Activated CD4-positive, alpha-beta T cell treated with anti-CD3 and anti-CD28 coated beads for 1 hour (primary cell): ENCODE data around the gene CD3D.
"Not testable (repeated sequence)": the region's sequence is repeated elsewhere in the genome, so short reads cannot be mapped to it uniquely, and the experiment has no call there.

Experiments
- DNase-seq: peaks from one replicate; pipeline ENCODE4 v3.0.0-alpha.2; 2020

The CD3D gene

DNA sequence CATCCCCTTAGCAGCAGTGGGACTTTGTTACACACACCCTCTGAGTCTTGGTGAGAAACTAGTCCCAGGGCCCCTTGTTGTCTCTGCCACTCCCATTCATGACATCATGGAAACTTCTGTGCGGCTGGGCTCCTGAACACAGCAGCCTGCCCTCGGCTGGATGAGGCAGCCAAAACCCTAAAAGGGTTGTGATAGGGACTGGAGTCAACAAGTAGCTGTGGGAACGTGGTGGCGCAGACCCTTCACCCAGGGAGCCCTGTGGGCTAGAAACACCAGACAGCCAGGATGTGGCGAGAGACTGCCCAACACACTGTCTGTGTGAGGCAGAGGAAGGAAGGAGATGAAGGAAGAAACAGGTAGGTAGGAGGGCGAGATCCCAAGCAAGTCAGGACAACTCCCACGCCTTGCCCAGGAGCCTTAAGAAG is 3.9 kb downstream of the CD3D start:
- peak; percentile 85 for DNase-seq

DNA sequence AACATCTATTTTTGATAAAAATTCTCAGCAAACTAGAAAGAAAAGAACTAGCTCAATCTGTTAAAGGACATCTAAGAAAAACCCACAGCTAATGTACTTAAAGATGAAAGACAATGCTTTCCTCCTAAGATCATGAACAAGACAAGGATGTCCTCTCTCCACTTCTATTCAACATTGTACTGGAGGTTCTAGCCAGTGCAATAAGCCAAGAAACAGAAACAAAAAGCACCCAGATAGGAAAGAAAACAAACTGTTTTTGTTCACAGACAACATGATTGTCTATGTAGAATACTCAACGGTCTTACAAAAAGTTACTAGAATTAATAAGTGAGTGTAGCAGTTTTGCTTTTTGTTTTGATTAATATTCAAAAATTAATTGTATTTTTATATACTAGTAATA is 7.8 kb downstream of the CD3D start:
- no peak for DNase-seq

DNA sequence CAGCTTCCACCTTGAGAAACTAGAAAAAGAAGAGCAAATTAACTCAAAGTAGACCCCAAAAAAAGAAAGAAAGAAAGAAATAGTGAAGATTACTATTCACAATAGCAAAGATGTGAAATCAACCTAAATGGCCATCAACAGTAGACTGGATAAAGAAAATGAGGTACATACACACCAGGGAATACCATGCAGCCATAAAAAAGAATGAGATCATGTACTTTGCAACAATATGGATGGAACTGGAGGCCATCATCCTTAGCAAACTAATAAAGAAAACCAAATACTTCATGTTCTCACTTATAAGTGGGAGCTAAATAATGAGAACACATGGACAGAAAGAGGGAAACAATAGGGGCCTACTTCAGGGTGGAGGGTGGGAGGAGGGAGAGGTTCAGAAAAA is 13.8 kb downstream of the CD3D start:
- DNase-seq: no peak

GRCh38 chr11:118325283-118325682 is 17.2 kb downstream of the CD3D start:
- no peak for DNase-seq

- DNase-seq: no peak
These were observed 19.8 kb downstream of the CD3D start for GRCh38 chr11:118322721-118323120.

GRCh38 chr11:118321386-118322082 is 21.0 kb downstream of the CD3D start:
- DNase-seq: no peak

DNA sequence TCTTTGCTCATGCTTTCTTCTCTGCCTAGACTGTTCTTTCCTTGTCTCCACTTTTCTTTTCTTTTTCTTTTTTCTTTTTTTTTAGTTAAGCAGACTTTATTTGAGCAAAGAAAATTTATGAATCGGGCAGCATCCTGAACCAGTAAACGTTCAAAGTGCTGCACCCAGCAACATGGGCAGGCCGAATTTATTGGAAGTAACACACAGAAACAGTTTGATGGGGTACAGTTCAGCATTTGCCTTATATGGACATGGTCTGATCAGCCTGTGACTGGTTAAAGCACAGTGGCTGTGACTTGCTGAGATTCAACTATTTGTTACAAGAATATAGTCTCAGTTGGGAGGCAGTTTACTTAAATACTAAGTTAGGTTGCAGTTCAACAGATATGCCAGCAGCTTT is 22.0 kb downstream of the CD3D start:
- no peak for DNase-seq

GRCh38 chr11:118319337-118319707 is 23.2 kb downstream of the CD3D start:
- DNase-seq: no peak

- DNase-seq: no peak
These were observed 23.7 kb downstream of the CD3D start for GRCh38 chr11:118318581-118319336.

- no peak for DNase-seq
These were observed 24.4 kb downstream of the CD3D start for GRCh38 chr11:118318124-118318523.

DNA sequence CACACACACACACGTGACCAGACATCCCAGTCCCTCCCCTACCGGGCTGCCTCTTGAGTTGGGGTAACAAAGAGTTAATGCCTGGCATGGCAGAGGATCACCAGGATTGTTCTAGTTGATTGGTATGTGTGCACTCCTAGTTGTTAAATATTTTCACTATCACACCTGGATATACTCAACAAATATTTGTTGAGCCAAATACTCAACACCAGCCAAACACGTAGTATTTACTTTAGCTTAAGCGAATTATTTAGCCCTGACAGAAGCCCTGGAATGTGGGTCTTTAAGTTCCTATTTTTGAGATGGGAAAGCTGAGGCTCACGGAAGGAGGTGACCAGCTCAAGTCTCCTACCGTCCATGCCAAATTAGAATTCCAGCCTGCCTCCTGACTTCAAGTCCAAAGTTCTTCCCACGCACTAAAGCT is 27.5 kb downstream of the CD3D start:
- no peak for DNase-seq

DNA sequence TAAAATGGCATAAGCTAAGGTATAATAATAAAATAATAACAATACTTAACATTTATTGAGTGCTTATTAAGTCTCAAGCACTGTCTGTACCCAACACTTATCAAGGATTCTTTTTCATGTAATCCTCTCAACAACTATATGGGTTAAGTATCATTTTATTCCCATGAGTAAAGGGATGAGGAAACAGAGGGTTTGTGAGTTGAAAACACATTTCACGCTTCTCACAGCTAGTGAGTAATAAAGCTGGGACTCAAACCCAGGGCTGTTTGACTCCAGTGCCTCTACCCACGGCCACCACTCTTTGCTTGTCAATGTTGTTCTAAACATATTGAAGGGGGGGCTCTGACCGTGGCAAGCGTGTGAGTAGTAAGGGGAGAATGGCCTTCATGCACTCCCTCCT is 29.3 kb downstream of the CD3D start:
- no peak for DNase-seq

DNA sequence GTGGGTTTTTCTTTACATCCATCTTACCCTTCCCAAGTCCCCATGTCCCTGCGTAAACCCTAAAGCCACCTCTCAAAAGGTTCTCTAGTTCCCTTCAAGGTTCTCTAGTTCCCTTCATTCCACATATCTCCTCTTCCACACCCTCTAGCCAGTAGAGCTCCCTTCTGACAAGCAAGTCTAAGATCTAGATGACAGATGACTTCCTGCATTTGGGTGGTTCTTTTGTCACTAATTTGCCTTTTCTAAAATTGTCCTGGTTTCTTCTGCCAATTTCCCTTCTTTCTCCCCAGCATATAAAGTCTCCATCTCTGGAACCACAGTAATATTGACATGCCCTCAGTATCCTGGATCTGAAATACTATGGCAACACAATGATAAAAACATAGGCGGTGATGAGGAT is 30.2 kb downstream of the CD3D start:
- DNase-seq: no peak

- no peak for DNase-seq
These were observed 31.0 kb downstream of the CD3D start for GRCh38 chr11:118311518-118311917.

GRCh38 chr11:118310781-118311485 is 31.6 kb downstream of the CD3D start:
- no peak for DNase-seq

- DNase-seq: no peak
These were observed 32.2 kb downstream of the CD3D start for GRCh38 chr11:118310271-118310670.

DNA sequence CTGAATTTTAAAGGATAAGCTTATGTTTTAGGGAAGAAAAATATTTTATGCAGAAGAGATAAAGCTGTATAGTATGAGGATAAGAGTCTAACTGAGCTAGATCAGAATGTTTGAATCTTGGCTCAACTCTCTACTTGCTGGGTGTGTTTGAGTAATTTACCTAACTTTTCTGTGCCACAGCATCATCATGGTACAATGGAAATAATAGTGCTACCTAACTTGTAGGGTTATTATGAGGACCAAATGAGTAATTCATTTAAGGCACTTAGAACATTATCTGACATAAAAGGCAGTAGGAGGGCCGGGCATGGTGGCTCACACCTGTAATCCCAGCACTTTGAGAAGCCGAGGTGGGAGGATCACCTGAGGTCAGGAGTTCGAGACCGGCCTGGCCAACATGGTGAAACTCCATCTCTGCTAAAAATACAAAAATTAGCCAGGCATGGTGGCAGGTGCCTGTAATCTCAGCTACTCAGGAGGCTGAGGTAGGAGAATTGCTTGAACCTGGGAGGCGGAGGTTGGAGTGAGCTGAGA is 33.4 kb downstream of the CD3D start:
- not testable (repeated sequence) for DNase-seq

DNA sequence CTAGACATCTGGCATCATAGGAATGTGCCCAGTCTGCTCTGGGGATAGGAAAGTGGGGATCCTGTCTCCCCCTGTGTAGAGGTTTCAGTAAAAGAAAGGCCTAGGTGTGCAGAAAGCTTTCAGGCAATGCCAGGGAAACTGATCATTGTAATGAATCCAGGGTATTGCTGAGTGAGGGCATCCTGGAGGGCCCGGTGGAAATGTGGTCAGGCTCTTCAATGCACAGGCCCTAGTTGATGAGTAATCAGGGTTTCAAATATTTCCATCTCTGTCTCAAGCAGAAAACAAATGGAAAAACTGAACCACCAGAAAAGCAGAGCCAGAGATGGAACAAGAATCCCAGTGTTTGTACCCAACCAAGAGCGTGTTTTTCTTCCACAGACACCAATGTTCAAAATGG is 35.9 kb downstream of the CD3D start:
- DNase-seq: peak; percentile 54

DNA sequence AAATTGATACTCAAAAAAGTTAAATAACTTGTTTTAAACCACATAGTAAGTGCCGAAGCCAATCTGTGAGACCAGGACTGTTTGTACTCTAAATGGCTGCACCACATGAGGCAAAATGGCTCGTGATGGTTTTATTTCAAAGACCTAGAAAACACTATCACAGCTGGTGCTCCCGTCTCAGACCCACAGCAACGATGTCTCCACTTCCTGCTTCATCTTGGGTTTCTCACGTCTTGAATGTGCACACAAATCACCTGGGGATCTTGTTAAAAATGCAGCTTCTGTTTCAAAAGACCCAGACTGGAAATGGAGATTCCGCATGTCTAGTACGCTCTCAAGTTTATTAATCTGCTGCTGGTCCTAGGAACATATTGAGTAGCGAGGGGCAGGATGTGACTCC is 36.8 kb downstream of the CD3D start:
- no peak for DNase-seq

- DNase-seq: peak; percentile 50
These were observed 37.8 kb downstream of the CD3D start, which contains the start of gene CD3E for GRCh38 chr11:118304568-118305248. Gene CD3E (plus strand): TSS chr11:118304730. CDS start chr11:118304953, 223 bp downstream.

DNA sequence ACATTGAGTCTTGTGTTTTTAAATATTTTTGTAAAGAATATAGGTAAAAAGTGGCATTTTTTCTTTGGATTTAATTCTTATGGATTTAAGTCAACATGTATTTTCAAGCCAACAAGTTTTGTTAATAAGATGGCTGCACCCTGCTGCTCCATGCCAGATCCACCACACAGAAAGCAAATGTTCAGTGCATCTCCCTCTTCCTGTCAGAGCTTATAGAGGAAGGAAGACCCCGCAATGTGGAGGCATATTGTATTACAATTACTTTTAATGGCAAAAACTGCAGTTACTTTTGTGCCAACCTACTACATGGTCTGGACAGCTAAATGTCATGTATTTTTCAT is 38.3 kb downstream of the CD3D start:
- DNase-seq: no peak

GRCh38 chr11:118301600-118302195 is 40.8 kb downstream of the CD3D start:
- no peak for DNase-seq
